Right lobe of liver (tissue), 6 donors: Measurements from ENCODE around the gene ZC3H13. TPM values are rescaled to one million over a fixed set of nuclear protein-coding genes. Genes with fewer than 3 reads are reported as not detected.
A peak's percentile ranks its signal among the peaks of the same experiment; 100 is the strongest.
"Not testable (repeated sequence)": the region's sequence is repeated elsewhere in the genome, so short reads cannot be mapped to it uniquely, and the experiment has no call there.

Source experiments
- ATAC-seq, 4 donors: fragments of 200-7000 bp; cut with Tn5 transposase; one replicate each; pipeline ENCODE4 v1.9.1; 2020; ENCODE audit warnings: mild to moderate bottlenecking in 4 of 4, moderate library complexity in 4 of 4
- DNase-seq, 3 donors: peaks; one replicate each; pipeline ENCODE4 v3.0.0-alpha.2; 2020
- H3K27ac ChIP-seq, 3 donors: fragments of 200-600 bp; one replicate each; pipeline ENCODE4 v1.8.0; 2022
- H3K27me3 ChIP-seq, 2 donors: fragments of 200-600 bp; one replicate each; pipeline ENCODE4 v1.8.0; 2022
- H3K36me3 ChIP-seq, 4 donors: fragments of 200-600 bp; sonication (generic) in 1 of 4; one replicate each; pipeline versions ENCODE4 v1.5.1 to v1.8.0; 2017 to 2022; ENCODE audit warnings: control low read depth in 1 of 4
- H3K4me1 ChIP-seq, 4 donors: fragments of 200-600 bp; sonication (generic) in 1 of 4; one replicate each; pipeline versions ENCODE4 v1.5.1 to v1.8.0; 2017 to 2022; ENCODE audit warnings: control low read depth in 1 of 4
- H3K4me3 ChIP-seq, 3 donors: fragments of 200-600 bp; one replicate each; pipeline ENCODE4 v1.8.0; 2022
- H3K9me3 ChIP-seq, 4 donors: fragments of 200-600 bp; sonication (generic) in 1 of 4; one replicate each; pipeline versions ENCODE4 v1.5.1 to v1.8.0; 2017 to 2022; ENCODE audit warnings: control low read depth in 1 of 4
- POLR2A ChIP-seq: fragments of 450-650 bp; IDR thresholded peaks from one replicate; pipeline ENCODE4 v1.6.1; 2017; ENCODE audit warnings: antibody characterized with exemption, mild to moderate bottlenecking
- WGBS: methylation state at CpG from one replicate; pipeline ENCODE4 v1.1.6; 2018; ENCODE audit warnings: low coverage, low lambda C conversion rate; ENCODE audit not compliant: insufficient coverage; ENCODE audit errors: missing lambda C conversion rate; 5-methylcytosine and 5-hydroxymethylcytosine counted together
- intact Hi-C, 2 donors: fragments of 100-400 bp; cut with DNase I; formaldehyde crosslinking; loops; one replicate each; pipeline versions ENCODE4 v1.11.2 to v1.14.1; 2022
- total RNA-seq, 6 experiments: library from RNA; depleted of rRNA in 2 of 6; stranded (reverse); fragments of >200 nt in 2 of 6; fragmentation: NEBNext Ultra II Directional in 3 of 6; extraction: Animal tissue kit (Norgen Biotek cat#: 25700) in 3 of 6; gene quantifications; one replicate each; pipeline versions ENCODE4 v1.1.0 to v1.2.4, GENCODE V29; 2016 to 2023
- TF ChIP-seq, protein P1 (sequence below), 4 donors: fragments of 200-600 bp in 3 of 4; fragments of 450-650 bp in 1 of 4; IDR thresholded peaks; one replicate each; pipeline versions ENCODE4 v1.5.1 to v1.8.0; 2016 to 2022; ENCODE audit warnings: antibody characterized with exemption in 4 of 4, mild to moderate bottlenecking in 2 of 4
- donor health status: DM: no; HTN: yes; CAD: no.
- donor health status: DM: no; HTN: no; CAD: no.
- donor health status: DM: no; HTN: no; CAD: no.
- donor health status: DM: no; HTN: yes; CAD: no.
- donor health status: DM: no; HTN: yes; CAD: no.

ZC3H13 gene
- total RNA-seq, 6 experiments from 2014 or later: 20.3 to 52.8 (median 50.3) TPM

DNA sequence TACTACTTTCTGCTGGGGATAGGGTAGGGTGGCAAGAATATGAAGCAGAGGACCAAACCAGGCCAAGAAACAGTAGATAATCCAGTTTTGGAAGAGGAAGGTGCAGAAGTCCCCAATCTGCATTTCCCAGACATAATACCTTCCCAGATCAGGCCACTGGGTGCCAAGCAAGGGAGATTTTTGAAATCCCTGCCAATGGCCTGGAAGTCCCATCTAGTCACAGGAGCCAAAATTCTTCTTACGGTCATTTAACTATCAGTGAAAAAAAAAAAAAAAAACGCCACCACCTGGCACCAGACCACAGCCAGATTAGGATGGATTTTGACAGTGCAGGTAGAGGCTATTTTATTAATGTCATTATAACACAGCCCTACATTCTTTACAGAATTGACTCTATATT is 57.8 kb downstream of the ZC3H13 start:
- intact Hi-C loops: no loop called here
- 44% methylated on average over 2 of the region's 2 CpGs for WGBS
- Histone ChIP-seq H3K4me1 (peaks cover 0 to 23% (median 8%) of the 10 kb centered on the region in 4 donors), H3K9me3 (no peaks in the 10 kb centered on the region), H3K27me3 (no peaks in the 10 kb centered on the region), H3K27ac (no peak overlapping the region), H3K36me3 (peaks cover 0 to 13% (median 0%) of the 10 kb centered on the region in 4 donors), H3K4me3 (no peak overlapping the region)
- DNase-seq: peak in 1 of 3 donors; percentile 55
- peak; percentile 10 to 70 (median 36) for ATAC-seq
- TF ChIP-seq, protein P1, sequence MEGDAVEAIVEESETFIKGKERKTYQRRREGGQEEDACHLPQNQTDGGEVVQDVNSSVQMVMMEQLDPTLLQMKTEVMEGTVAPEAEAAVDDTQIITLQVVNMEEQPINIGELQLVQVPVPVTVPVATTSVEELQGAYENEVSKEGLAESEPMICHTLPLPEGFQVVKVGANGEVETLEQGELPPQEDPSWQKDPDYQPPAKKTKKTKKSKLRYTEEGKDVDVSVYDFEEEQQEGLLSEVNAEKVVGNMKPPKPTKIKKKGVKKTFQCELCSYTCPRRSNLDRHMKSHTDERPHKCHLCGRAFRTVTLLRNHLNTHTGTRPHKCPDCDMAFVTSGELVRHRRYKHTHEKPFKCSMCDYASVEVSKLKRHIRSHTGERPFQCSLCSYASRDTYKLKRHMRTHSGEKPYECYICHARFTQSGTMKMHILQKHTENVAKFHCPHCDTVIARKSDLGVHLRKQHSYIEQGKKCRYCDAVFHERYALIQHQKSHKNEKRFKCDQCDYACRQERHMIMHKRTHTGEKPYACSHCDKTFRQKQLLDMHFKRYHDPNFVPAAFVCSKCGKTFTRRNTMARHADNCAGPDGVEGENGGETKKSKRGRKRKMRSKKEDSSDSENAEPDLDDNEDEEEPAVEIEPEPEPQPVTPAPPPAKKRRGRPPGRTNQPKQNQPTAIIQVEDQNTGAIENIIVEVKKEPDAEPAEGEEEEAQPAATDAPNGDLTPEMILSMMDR (IDR thresholded peaks at IDR 0.05): no peak
- no peak for TF ChIP-seq POLR2A

DNA sequence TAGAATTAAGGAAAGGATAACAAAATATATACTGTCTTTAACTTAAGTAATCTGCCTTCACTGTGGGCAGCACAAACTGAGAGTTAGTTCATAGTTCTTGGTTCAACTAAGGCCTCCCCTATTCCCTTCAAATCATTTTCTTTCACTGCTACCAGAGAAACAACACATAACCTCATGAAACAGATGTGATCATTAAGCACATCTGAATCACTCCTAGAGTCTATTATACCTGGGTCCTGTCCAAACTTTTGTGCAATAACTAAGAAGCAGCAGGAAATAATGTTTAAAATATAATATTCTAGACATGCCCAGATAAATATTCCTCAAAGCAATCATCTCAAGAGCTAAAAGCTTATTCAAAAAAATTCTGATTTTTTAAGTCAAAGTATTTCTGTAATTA is 62.9 kb downstream of the ZC3H13 start:
- DNase-seq: no peak
- H3K36me3 ChIP-seq: peaks cover 0 to 48% (median 17%) of the 10 kb centered on the region in 4 donors

DNA sequence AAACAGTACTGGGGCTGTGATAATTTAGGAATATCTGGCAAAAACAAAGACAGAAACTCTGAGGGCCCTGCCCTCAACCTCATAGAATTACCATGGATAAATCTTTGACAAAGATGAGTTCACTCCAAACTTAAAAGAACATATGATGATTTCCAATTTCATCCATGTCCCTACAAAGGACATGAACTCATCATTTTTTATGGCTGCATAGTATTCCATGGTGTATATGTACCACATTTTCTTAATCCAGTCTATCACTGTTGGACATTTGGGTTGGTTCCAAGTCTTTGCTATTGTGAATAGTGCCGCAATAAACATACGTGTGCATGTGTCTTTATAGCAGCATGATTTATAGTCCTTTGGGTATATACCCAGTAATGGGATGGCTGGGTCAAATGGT is 71.4 kb downstream of the ZC3H13 start:
- ATAC-seq, H3K4me3 ChIP-seq, H3K4me1 ChIP-seq, DNase-seq, H3K9me3 ChIP-seq, H3K27ac ChIP-seq, intact Hi-C loops, H3K27me3 ChIP-seq: not testable (repeated sequence)
- WGBS: no CpG with 5 or more reads among the region's 2 CpGs
- peaks cover 0 to 47% (median 20%) of the 10 kb centered on the region in 4 donors for H3K36me3 ChIP-seq

More for the DNA sequence above, 62.9 kb downstream of the ZC3H13 start:
- Histone ChIP-seq H3K4me1 (no peaks in the 10 kb centered on the region), H3K27me3 (no peaks in the 10 kb centered on the region), H3K9me3 (no peaks in the 10 kb centered on the region), H3K4me3 (no peak overlapping the region), H3K27ac (no peak overlapping the region)
- TF ChIP-seq, protein P1 (IDR thresholded peaks at IDR 0.05): no peak
- TF ChIP-seq POLR2A: no peak
- intact Hi-C loops: no loop called here
- peak in 1 of 4 donors; percentile 63 for ATAC-seq

DNA sequence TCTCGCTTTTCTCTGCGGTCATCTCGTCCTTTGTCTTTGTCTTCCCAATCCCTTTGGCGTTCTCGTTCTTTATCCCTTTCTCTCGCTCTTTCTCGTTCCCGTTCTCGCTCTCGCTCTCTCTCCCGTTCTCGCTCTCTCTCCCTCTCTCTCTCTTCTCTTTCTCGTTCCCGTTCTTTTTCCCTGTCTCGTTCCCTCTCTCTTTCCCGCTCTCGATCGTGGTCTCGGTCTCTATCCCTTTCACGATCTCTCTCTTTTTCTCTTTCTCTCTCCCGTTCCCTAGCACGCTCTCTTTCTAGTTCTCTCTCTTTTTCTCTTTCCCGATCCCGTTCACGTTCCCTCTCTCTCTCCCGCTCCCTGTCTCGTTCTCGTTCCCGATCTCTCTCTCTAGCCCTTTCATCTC is 77.2 kb downstream of the ZC3H13 start:
- TF ChIP-seq, protein P1 (IDR thresholded peaks at IDR 0.05): no peak
- TF ChIP-seq POLR2A: no peak
- DNase-seq (no peak), ATAC-seq (no peak)
- H3K36me3 ChIP-seq: peaks cover 0 to 65% (median 23%) of the 10 kb centered on the region in 4 donors
- no peak overlapping the region for H3K4me3 ChIP-seq
- 97% methylated on average over 29 of the region's 29 CpGs for WGBS
- intact Hi-C loops: no loop called here
- H3K4me1 ChIP-seq: no peaks in the 10 kb centered on the region
- H3K27me3 ChIP-seq: no peaks in the 10 kb centered on the region
- H3K27ac ChIP-seq: no peak overlapping the region
- H3K9me3 ChIP-seq: no peaks in the 10 kb centered on the region

DNA sequence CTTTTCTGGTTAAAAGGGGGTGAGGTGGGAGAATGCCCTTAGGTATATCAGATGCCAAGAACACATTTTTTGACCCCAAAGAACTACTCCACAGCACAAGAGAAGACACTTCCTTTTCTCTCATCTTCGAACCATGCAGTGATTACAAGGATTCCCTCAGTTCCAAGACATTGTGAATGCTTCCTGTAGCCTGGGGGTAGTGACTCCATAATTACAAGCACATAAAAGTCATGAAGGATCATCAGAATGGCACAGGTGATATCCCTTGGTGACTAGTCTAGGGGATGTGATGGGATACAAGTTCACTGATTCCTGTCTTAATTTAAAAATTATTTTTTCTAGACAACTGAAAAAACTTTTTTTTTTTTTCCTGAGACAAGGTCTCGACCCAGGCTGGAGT is 78.0 kb downstream of the ZC3H13 start:
- H3K4me3 ChIP-seq: no peak overlapping the region
- no peaks in the 10 kb centered on the region for H3K27me3 ChIP-seq
- intact Hi-C loops: no loop called here
- 85% methylated on average over 2 of the region's 2 CpGs for WGBS
- H3K9me3 ChIP-seq: no peaks in the 10 kb centered on the region
- H3K27ac ChIP-seq: no peak overlapping the region
- DNase-seq (no peak), ATAC-seq (no peak)
- no peaks in the 10 kb centered on the region for H3K4me1 ChIP-seq
- H3K36me3 ChIP-seq: peaks cover 0 to 69% (median 29%) of the 10 kb centered on the region in 4 donors
- TF ChIP-seq, protein P1 (IDR thresholded peaks at IDR 0.05): no peak
- TF ChIP-seq POLR2A: no peak
